ENCODE measurements around the gene DGKG. TPM values are rescaled to one million over a fixed set of nuclear protein-coding genes. Genes with fewer than 3 reads are reported as not detected.

DGKG gene
- total RNA-seq, 1 experiment from 2014 or later = 15.3 TPM

- no peak for DNase-seq (ENCODE audit: low read depth)
These were observed 185.6 kb downstream of the DGKG start for GRCh38 chr3:186176373-186176990.

GRCh38 chr3:186173224-186173815, 188.7 kb downstream of the DGKG start:
- no peak for DNase-seq (ENCODE audit: low read depth)

GRCh38 chr3:186172353-186172752, 189.7 kb downstream of the DGKG start:
- no peak for DNase-seq (ENCODE audit: low read depth)

- DNase-seq (ENCODE audit: low read depth) = no peak
These were observed 190.5 kb downstream of the DGKG start for GRCh38 chr3:186171521-186171920.

- peak; percentile 40 for DNase-seq (ENCODE audit: low read depth)
These were observed 191.5 kb downstream of the DGKG start for GRCh38 chr3:186170516-186170915.

GRCh38 chr3:186169379-186169778, 192.7 kb downstream of the DGKG start:
- DNase-seq (ENCODE audit: low read depth) = no peak

- DNase-seq (ENCODE audit: low read depth) = no peak
These were observed 193.1 kb downstream of the DGKG start for GRCh38 chr3:186168976-186169375.

- DNase-seq (ENCODE audit: low read depth) = no peak
These were observed 194.2 kb downstream of the DGKG start for GRCh38 chr3:186167646-186168395.

GRCh38 chr3:186166491-186167288, 195.3 kb downstream of the DGKG start:
- no peak for DNase-seq (ENCODE audit: low read depth)

- peak; percentile 18 for DNase-seq (ENCODE audit: low read depth)
These were observed 196.0 kb downstream of the DGKG start for GRCh38 chr3:186166036-186166435.

- DNase-seq (ENCODE audit: low read depth) = peak; percentile 65
These were observed 196.7 kb downstream of the DGKG start for GRCh38 chr3:186165331-186165730.

- DNase-seq (ENCODE audit: low read depth) = no peak
These were observed 197.3 kb downstream of the DGKG start for GRCh38 chr3:186164696-186165095.

- no peak for DNase-seq (ENCODE audit: low read depth)
These were observed 199.8 kb downstream of the DGKG start for GRCh38 chr3:186162221-186162620.

- no peak for DNase-seq (ENCODE audit: low read depth)
These were observed 201.3 kb downstream of the DGKG start for GRCh38 chr3:186160691-186161243.

- no peak for DNase-seq (ENCODE audit: low read depth)
These were observed 207.4 kb downstream of the DGKG start for GRCh38 chr3:186154641-186155040.

GRCh38 chr3:186152889-186153292, 209.1 kb downstream of the DGKG start:
- DNase-seq (ENCODE audit: low read depth) = no peak

- DNase-seq (ENCODE audit: low read depth) = no peak
These were observed 209.7 kb downstream of the DGKG start for GRCh38 chr3:186152361-186152798.

- peak; percentile 32 for DNase-seq (ENCODE audit: low read depth)
These were observed 210.7 kb downstream of the DGKG start for GRCh38 chr3:186151077-186151971.

GRCh38 chr3:186150041-186150830, 211.8 kb downstream of the DGKG start:
- peak; percentile 19 for DNase-seq (ENCODE audit: low read depth)

All from RPMI7951 (cell line).